LNCaP clone FGC (cell line): Measurements from ENCODE around the gene KMT2E.

Experiments
- DNase-seq: peaks from one replicate; pipeline ENCODE4 v3.0.0-alpha.2; 2011; ENCODE audit warnings: low read depth
- H3K4me3 ChIP-seq: 2 replicates; pipeline ENCODE4 v1.5.1; 2011; ENCODE audit warnings: mild to moderate bottlenecking, low read depth, low read length, control low read depth
- CTCF ChIP-seq: IDR thresholded peaks from 2 replicates; pipeline ENCODE4 v1.5.1; 2012; ENCODE audit warnings: mild to moderate bottlenecking; ENCODE audit not compliant: control insufficient read depth, insufficient read depth; ENCODE audit errors: extremely low read depth

The KMT2E gene

GRCh38 chr7:105011141-105011830 is 2.7 kb upstream of the KMT2E start:
- peak overlapping the region; percentile 95 for H3K4me3 ChIP-seq
- DNase-seq, result no peak
- TF ChIP-seq CTCF, result no peak

- DNase-seq, result no peak
- peak overlapping the region; percentile 95 for H3K4me3 ChIP-seq
- no peak for TF ChIP-seq CTCF
These were observed 2.0 kb upstream of the KMT2E start for GRCh38 chr7:105011831-105012502.

GRCh38 chr7:105012503-105013220 is 1.3 kb upstream of the KMT2E start:
- H3K4me3 ChIP-seq, result peak overlapping the region; percentile 95
- peak; percentile 93 for DNase-seq
- no peak for TF ChIP-seq CTCF

- peak; percentile 81 for DNase-seq
- TF ChIP-seq CTCF, result peak; percentile 44
- peak overlapping the region; percentile 95 for H3K4me3 ChIP-seq
These were observed 687 bp upstream of the KMT2E start for GRCh38 chr7:105013221-105013815.

GRCh38 chr7:105014693-105015389 is 836 bp downstream of the KMT2E start:
- H3K4me3 ChIP-seq, result peak overlapping the region; percentile 95
- no peak for DNase-seq
- peak; percentile 13; the same call in 1 of the 2 replicates for TF ChIP-seq CTCF

GRCh38 chr7:105015390-105015965 is 1.5 kb downstream of the KMT2E start:
- no peak for TF ChIP-seq CTCF
- H3K4me3 ChIP-seq, result peak overlapping the region; percentile 95
- DNase-seq, result no peak
